ENCODE measurements around the gene STPG3. TPM values are rescaled to one million over a fixed set of nuclear protein-coding genes. Genes with fewer than 3 reads are reported as not detected.

The STPG3 gene
- total and polyA plus RNA-seq, 2 of the 13 experiments (the other 11 are each of a cell fraction or from before 2014, with no cell fraction given) = not detected

DNA sequence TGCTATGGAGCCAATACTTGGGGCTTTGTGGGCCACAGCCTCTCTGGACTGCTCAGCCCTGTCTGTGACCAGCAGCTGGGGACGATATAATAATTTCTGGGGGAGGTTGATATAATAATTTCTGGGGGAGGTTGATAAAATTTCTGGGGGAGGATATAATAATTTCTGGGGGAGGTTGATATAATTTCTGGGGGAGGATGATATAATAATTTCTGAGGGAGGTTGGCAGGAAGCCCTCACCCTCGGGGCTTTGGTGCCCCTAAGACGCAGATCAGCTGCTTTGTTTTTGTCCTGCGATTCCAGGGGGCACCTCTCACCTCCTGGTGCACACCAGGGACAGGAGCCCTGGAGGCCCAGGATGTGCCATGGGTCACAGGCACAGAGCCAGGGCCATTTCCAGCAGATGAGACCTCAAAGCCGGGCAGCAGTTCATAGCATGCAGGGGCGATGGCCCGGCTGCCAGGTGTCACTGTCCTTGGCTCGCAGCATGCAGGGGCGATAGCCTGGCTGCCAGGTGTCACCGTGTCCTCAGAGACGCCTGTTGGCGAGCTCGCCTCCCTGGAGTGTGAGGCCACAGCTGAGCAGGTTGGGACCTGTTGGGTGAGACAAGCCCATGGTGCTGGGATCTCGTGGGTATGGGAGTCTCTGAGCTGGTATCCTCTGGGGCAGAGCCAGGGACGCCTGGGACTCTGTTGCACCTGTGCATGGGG is 22.7 kb downstream of the STPG3 start:
- Histone ChIP-seq H3K36me3 (replicated peaks in 1 of 2; ENCODE audit: control insufficient read depth in 1 of 2, insufficient read depth in 2 of 2, low read length in 2 of 2) (peaks cover 13 to 28% of the 10 kb centered on the region in 2 experiments; a peak in 4 of 5 replicates), H3K9me3 (ENCODE audit: low read length) (no peaks in the 10 kb centered on the region), H3K4me2 (ENCODE audit: low read depth, low read length) (no peak overlapping the region), H3K79me2 (ENCODE audit: insufficient read depth, low read length) (peaks cover under 1% of the 10 kb centered on the region), H3K4me1 (ENCODE audit: insufficient read depth, low read length) (peaks cover 18% of the 10 kb centered on the region), H3K27ac (ENCODE audit: extremely low read length, insufficient read depth, low read length) (no peak overlapping the region), H3K9ac (ENCODE audit: insufficient read depth, low read depth, low read length) (no peak overlapping the region), H4K20me1 (ENCODE audit: insufficient read depth, low read length) (no peaks in the 10 kb centered on the region), H3K27me3 (ENCODE audit: control insufficient read depth in 1 of 2, insufficient read depth in 2 of 2, low read length in 2 of 2) (no peaks in the 10 kb centered on the region; a peak in 1 of 5 replicates), H3K4me3 (replicated peaks in 1 of 3; ENCODE audit: insufficient read depth in 1 of 3, low read depth in 2 of 3, low read length in 3 of 3) (no peak overlapping the region), H2AFZ (ENCODE audit: low read length) (no peak overlapping the region)
- in situ Hi-C loops (cut with HindIII; ENCODE audit: extremely low pct_ligation_motif_present, low pct_unique_long_range_greater_than_20kb) = no loop called here
- FAIRE-seq (no peak), ATAC-seq (no peak), DNase-seq (ENCODE audit: low spot score) (no peak)
- ChIA-PET CTCF (ENCODE audit: low intra/inter-chr PET ratio, low total read pairs) (no interaction called here), POLR2A (interaction anchor here (0.8 to 1.5 kb wide), 5 partner anchors 20 to 33 kb away, joined by 3 to 5 read pairs (median 4); partner anchors contain the start of gene TUBB4B)
- BruUV-seq (replicated peaks) = no TSS peak
- TF ChIP-seq, protein P1, sequence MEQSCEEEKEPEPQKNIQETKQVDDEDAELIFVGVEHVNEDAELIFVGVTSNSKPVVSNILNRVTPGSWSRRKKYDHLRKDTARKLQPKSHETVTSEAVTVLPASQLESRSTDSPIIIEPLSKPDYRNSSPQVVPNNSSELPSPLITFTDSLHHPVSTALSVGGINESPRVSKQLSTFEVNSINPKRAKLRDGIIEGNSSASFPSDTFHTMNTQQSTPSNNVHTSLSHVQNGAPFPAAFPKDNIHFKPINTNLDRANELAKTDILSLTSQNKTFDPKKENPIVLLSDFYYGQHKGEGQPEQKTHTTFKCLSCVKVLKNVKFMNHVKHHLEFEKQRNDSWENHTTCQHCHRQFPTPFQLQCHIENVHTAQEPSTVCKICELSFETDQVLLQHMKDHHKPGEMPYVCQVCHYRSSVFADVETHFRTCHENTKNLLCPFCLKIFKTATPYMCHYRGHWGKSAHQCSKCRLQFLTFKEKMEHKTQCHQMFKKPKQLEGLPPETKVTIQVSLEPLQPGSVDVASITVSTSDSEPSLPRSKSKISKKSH (CRISPR knock-in tag; IDR thresholded peaks at IDR 0.05; ENCODE audit: borderline replicate concordance) = no peak
- TF ChIP-seq JUND (CRISPR knock-in tag; IDR thresholded peaks at IDR 0.05) (no peak), AGO2 (optimal IDR thresholded peaks at IDR 0.05; ENCODE audit: low read depth, low read length) (peak; percentile 57), FIP1L1 (IDR thresholded peaks at IDR 0.05; ENCODE audit: borderline replicate concordance, insufficient read depth, low read depth, low read length) (no peak), ZNF619 (CRISPR knock-in tag; IDR thresholded peaks at IDR 0.05) (no peak), ZNF326 (CRISPR knock-in tag; IDR thresholded peaks at IDR 0.05; ENCODE audit: borderline replicate concordance) (no peak), NFE2L2 (IDR thresholded peaks at IDR 0.05; ENCODE audit: low read length) (no peak), PHF20 (CRISPR knock-in tag; IDR thresholded peaks at IDR 0.05) (no peak)
- TF ChIP-seq, protein P2, sequence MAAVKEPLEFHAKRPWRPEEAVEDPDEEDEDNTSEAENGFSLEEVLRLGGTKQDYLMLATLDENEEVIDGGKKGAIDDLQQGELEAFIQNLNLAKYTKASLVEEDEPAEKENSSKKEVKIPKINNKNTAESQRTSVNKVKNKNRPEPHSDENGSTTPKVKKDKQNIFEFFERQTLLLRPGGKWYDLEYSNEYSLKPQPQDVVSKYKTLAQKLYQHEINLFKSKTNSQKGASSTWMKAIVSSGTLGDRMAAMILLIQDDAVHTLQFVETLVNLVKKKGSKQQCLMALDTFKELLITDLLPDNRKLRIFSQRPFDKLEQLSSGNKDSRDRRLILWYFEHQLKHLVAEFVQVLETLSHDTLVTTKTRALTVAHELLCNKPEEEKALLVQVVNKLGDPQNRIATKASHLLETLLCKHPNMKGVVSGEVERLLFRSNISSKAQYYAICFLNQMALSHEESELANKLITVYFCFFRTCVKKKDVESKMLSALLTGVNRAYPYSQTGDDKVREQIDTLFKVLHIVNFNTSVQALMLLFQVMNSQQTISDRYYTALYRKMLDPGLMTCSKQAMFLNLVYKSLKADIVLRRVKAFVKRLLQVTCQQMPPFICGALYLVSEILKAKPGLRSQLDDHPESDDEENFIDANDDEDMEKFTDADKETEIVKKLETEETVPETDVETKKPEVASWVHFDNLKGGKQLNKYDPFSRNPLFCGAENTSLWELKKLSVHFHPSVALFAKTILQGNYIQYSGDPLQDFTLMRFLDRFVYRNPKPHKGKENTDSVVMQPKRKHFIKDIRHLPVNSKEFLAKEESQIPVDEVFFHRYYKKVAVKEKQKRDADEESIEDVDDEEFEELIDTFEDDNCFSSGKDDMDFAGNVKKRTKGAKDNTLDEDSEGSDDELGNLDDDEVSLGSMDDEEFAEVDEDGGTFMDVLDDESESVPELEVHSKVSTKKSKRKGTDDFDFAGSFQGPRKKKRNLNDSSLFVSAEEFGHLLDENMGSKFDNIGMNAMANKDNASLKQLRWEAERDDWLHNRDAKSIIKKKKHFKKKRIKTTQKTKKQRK (IDR thresholded peaks at IDR 0.05; ENCODE audit: low read length) = no peak
- WGBS (ENCODE audit: low lambda C conversion rate) = 89% methylated on average over 5 of the region's 15 CpGs
- intact Hi-C loops (cut with micrococcal nuclease; ENCODE audit: unreplicated experiment) = no loop called here

All from HepG2 (cell line).